Measurements from ENCODE around the gene PHF24. TPM values are rescaled to one million over a fixed set of nuclear protein-coding genes. Genes with fewer than 3 reads are reported as not detected.

The PHF24 gene
- total RNA-seq, 4 donors from 2014 or later = 0.44 to 2.7 (median 1.5) TPM

GRCh38 chr9:34976992-34977391, 18.9 kb downstream of the PHF24 start:
- intact Hi-C loops (cut with DNase I; ENCODE audit: low total_unique reads) = no loop called here
- WGBS, 2 donors = 83 to 88% methylated on average over 11 of the region's 11 CpGs
- H3K4me3 ChIP-seq (ENCODE audit: low read depth, poor library complexity, severe bottlenecking) = no peak overlapping the region
- no peak for TF ChIP-seq POLR2A (IDR thresholded peaks at IDR 0.05)
- TF ChIP-seq CTCF (IDR thresholded peaks at IDR 0.05) = no peak
- DNase-seq (ENCODE audit: low spot score in 2 of 2) = no peak

- TF ChIP-seq CTCF (IDR thresholded peaks at IDR 0.05) (no peak), POLR2A (IDR thresholded peaks at IDR 0.05) (no peak)
- H3K4me3 ChIP-seq (ENCODE audit: low read depth, poor library complexity, severe bottlenecking) = no peak overlapping the region
- no peak for DNase-seq (ENCODE audit: low spot score in 2 of 2)
- intact Hi-C loops (cut with DNase I; ENCODE audit: low total_unique reads) = loop anchor here (10.0 kb wide), 1 partner anchor 75 kb away; no protein-coding TSS in a partner anchor
- 77% methylated on average over 11 of the region's 11 CpGs for WGBS, 2 donors
Measured at GRCh38 chr9:34980181-34980761, 22.2 kb downstream of the PHF24 start.

- no peak for TF ChIP-seq CTCF (IDR thresholded peaks at IDR 0.05)
- no peak for TF ChIP-seq POLR2A (IDR thresholded peaks at IDR 0.05)
- no peak overlapping the region for H3K4me3 ChIP-seq (ENCODE audit: low read depth, poor library complexity, severe bottlenecking)
- 44 to 57% methylated on average over 7 of the region's 7 CpGs for WGBS, 2 donors
- intact Hi-C loops (cut with DNase I; ENCODE audit: low total_unique reads) = loop anchor here (10.0 kb wide), 1 partner anchor 78 kb away; no protein-coding TSS in a partner anchor
- no peak for DNase-seq (ENCODE audit: low spot score in 2 of 2)
Measured at GRCh38 chr9:34982361-34982760, 24.3 kb downstream of the PHF24 start.

- no peak for TF ChIP-seq CTCF (IDR thresholded peaks at IDR 0.05)
- TF ChIP-seq POLR2A (IDR thresholded peaks at IDR 0.05) = no peak
- no peak for DNase-seq (ENCODE audit: low spot score in 2 of 2)
- intact Hi-C loops (cut with DNase I; ENCODE audit: low total_unique reads) = loop anchor here (10.0 kb wide), 1 partner anchor 78 kb away; no protein-coding TSS in a partner anchor
- 79 to 82% methylated on average over 2 of the region's 2 CpGs for WGBS, 2 donors
- no peak overlapping the region for H3K4me3 ChIP-seq (ENCODE audit: low read depth, poor library complexity, severe bottlenecking)
Measured at GRCh38 chr9:34983209-34983608, 25.1 kb downstream of the PHF24 start.

- H3K4me3 ChIP-seq (ENCODE audit: low read depth, poor library complexity, severe bottlenecking) = no peak overlapping the region
- no peak for TF ChIP-seq POLR2A (IDR thresholded peaks at IDR 0.05)
- TF ChIP-seq CTCF (IDR thresholded peaks at IDR 0.05) = no peak
- intact Hi-C loops (cut with DNase I; ENCODE audit: low total_unique reads) = loop anchor here (10.0 kb wide), 1 partner anchor 79 kb away; no protein-coding TSS in a partner anchor
- DNase-seq (ENCODE audit: low spot score in 2 of 2) = no peak
- WGBS, 2 donors = 0 to 5% methylated on average over 1 of the region's 1 CpG
Measured at GRCh38 chr9:34984049-34984448, 26.0 kb downstream of the PHF24 start.

All from lower leg skin (tissue), 4 donors.